Umbilical cord (tissue), 2 donors: ENCODE measurements around the gene PLPPR3. TPM values are rescaled to one million over a fixed set of nuclear protein-coding genes. Genes with fewer than 3 reads are reported as not detected.
"Not testable (repeated sequence)": the region's sequence is repeated elsewhere in the genome, so short reads cannot be mapped to it uniquely, and the experiment has no call there.

Source experiments
- DNase-seq: peaks from one replicate; pipeline ENCODE4 v3.0.0-alpha.2; 2015; ENCODE audit warnings: low spot score
- total RNA-seq: library from RNA; depleted of rRNA; stranded (reverse); fragments of >200 nt; gene quantifications from one replicate; pipeline ENCODE4 v1.2.3, GENCODE V29; 2014; ENCODE audit warnings: low replicate concordance; ENCODE audit not compliant: insufficient read depth

The PLPPR3 gene
- total RNA-seq, 1 donor from 2014 or later: not detected

DNA sequence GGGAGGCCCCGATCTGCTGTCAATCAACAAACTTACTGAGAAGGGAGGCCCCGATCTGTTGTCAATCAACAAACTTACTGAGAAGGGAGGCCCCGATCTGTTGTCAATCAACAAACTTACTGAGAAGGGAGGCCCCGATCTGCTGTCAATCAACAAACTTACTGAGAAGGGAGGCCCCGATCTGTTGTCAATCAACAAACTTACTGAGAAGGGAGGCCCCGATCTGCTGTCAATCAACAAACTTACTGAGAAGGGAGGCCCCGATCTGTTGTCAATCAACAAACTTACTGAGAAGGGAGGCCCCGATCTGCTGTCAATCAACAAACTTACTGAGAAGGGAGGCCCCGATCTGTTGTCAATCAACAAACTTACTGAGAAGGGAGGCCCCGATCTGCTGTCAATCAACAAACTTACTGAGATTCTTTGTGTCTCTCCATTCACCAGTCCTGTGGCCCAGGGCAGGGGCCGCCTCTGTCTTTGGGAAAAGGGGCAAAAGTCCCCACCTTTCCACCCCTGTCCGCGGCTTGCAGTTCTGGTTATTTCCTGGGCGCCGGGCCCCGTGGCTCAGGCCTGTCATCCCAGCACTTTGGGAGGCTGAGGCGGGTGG lies 32.0 kb upstream of the PLPPR3 start:
- not testable (repeated sequence) for DNase-seq

DNA sequence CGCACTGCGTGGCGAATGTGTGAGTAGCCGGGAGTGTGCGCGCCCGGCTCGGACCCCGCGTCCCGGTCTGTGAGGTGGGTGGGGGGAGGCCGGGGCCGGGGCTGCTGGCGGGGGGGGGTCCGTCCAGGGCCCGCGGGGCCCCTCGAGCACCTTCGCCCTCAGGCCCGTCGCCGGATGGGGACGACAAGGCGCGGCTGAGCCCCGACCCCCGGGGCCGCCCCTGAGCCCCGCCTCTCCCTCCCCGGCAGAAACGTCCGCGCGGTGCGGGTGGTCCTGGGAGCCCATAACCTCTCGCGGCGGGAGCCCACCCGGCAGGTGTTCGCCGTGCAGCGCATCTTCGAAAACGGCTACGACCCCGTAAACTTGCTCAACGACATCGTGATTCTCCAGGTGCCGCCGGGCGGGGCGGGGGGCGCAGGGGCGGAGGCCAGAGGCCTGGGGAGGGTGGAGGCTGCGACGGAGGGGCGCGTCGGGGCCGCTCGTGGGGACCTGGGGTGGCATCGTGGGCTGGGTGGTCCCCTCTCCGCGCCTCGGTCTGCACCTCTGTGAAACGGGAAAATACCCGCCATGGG lies 31.3 kb upstream of the PLPPR3 start:
- no peak for DNase-seq

- DNase-seq: no peak
Measured at GRCh38 chr19:852136-853013, 30.6 kb upstream of the PLPPR3 start, which contains the start of gene ELANE. Gene ELANE, plus strand, starts transcription at chr19:852303. Its CDS starts 26 bp downstream, at chr19:852329.

DNA sequence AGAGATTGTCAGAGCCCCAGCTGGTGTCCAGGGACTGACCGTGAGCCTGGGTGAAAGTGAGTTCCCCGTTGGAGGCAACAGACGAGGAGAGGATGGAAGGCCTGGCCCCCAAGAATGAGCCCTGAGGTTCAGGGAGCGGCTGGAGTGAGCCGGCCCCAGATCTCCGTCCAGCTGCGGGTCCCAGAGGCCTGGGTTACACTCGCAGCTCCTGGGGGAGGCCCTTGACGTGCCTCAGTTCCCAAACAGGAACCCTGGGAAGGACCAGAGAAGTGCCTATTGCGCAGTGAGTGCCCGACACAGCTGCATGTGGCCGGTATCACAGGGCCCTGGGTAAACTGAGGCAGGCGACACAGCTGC lies 29.2 kb upstream of the PLPPR3 start:
- DNase-seq: no peak

- DNase-seq: peak; percentile 89
Measured at GRCh38 chr19:850221-850978, 28.6 kb upstream of the PLPPR3 start.

GRCh38 chr19:849195-849594 lies 27.4 kb upstream of the PLPPR3 start:
- DNase-seq: not testable (repeated sequence)

- no peak for DNase-seq
Measured at GRCh38 chr19:848386-848921, 26.7 kb upstream of the PLPPR3 start.

DNA sequence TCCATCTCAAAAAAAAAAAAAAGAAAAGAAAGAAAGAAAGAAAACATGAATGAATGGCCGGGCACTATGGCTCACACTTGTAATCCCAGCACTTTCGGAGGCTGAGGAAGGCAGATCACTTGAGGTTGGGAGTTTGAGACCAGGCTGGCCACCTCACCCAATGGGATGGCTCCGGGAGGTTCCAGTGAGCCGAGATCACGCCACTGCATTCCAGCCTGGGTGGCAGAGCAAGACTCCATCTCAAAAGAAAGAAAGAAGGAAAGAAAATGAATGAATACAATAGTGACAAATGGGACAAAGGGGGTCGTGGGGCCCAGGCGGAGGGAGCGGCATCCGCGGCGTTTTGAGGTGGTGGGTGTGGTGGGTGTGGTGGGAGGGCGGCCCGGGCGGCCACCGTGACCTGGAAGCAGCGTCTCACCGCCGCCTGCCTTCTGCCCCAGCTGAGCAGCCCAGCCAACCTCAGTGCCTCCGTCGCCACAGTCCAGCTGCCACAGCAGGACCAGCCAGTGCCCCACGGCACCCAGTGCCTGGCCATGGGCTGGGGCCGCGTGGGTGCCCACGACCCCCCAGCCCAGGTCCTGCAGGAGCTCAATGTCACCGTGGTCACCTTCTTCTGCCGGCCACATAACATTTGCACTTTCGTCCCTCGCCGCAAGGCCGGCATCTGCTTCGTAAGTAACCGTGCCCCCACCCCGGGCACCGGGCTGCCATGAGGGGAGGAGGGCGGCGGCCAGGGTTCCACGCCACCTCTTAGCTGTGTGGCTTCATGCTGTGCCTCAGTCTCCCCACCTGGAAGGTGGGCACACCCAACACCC lies 24.2 kb upstream of the PLPPR3 start:
- DNase-seq: no peak

GRCh38 chr19:844546-844971 lies 22.8 kb upstream of the PLPPR3 start:
- DNase-seq: no peak

DNA sequence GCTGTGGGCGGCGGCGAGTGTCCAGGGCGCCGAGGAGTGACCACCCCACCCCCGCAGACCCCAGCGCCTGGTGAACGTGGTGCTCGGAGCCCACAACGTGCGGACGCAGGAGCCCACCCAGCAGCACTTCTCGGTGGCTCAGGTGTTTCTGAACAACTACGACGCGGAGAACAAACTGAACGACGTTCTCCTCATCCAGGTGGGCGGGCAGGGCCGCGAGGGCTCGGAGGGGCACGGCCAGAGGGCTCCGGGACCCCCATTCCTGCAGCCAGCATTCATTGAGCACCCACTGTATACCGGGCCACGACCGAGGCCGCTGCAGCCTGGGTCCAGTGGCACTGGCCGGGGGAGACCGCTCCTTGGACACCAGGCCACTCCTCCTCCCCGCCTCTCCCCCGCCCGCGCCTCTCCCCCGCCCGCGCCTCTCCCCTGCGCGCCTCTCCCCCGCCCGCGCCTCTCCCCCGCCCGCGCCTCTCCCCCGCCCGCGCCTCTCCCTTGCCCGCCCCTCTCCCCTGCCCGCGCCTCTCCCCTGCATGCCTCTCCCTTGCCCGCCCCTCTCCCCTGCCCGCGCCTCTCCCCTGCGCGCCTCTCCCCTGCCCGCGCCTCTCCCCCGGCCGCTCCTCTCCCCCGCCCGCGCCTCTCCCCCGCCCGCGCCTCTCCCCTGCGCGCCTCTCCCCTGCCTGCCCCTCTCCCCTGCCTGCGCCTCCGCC lies 22.2 kb upstream of the PLPPR3 start:
- no peak for DNase-seq

DNA sequence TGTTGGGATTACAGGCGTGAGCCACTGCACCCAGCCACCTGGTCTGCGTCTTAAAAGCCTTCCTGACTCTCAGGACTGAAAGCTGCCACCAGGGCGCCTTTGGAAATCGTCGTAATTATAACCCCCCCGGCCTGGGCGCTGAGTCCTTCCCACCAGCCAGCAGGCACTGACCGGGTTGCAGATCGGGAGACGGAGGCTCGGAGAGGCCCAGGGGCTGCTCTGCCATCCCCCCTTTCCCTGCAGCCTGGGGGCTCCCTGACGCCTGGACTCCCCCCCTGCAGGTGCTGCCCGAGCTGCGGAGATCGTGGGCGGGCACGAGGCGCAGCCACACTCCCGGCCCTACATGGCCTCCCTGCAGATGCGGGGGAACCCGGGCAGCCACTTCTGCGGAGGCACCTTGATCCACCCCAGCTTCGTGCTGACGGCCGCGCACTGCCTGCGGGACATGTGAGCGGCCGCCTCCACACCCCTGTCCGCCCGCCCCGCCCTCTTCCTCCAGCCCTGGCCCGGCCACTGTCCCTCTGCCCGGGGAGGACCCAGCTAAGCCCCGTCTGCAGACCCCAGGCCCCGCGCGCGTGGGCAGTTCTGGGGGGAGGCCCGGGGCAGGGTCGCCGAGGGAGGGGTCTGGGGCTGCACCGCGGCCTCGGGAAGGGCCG lies 21.6 kb upstream of the PLPPR3 start:
- DNase-seq: no peak

DNA sequence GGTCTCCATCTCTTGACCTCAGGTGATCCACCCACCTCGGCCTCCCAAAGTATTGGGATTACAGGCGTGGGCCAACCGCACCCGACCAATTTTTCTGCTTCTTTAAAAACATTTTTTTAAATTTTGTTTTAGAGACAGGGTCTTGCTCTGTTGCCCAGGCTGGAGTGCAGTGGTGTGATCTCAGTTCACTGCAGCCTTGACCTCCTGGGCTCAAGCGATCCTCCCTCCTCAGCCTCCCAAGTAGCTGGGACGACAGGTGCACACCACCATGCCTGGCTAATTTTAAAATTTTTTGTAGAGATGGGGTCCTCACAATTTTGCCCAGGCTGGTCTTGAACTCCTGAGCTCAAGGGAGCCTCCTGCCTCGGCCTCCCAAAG lies 21.0 kb upstream of the PLPPR3 start:
- not testable (repeated sequence) for DNase-seq

DNA sequence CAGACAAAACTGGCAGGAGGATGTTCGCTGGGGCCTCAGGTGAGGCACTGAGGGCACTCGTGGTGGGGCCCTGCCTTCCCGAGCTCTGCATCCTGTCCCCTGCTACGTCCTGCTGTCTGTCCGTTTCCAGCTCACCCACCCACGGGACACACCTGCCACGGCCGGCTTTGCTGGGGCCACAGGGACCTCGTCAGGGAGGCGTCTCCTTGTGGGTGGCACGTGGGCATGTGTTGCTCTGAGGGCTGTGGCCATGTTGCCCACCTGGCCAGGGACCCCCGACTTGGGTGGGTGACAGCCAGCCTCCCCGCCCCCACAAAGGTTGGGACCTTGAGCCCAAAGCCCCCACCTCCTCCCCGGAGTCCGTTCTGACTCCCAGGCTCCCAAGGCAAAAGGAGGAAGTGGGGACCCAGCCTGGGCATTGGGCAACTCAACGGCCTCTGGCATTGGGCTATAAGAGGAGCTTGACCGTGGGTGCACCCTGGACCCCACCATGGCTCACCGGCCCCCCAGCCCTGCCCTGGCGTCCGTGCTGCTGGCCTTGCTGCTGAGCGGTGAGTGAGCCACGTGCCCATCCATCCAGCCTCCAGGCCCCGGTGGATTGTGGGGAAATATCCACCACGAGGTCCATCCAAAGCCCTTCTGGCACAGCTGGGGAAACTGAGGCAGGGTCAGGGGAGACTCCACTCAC lies 18.9 kb upstream of the PLPPR3 start, which contains the start of gene PRTN3:
Gene PRTN3, plus strand, starts transcription at position 481 of the 688 bp plus-strand sequence. Its CDS starts 10 bp downstream, at position 491.
- no peak for DNase-seq

DNA sequence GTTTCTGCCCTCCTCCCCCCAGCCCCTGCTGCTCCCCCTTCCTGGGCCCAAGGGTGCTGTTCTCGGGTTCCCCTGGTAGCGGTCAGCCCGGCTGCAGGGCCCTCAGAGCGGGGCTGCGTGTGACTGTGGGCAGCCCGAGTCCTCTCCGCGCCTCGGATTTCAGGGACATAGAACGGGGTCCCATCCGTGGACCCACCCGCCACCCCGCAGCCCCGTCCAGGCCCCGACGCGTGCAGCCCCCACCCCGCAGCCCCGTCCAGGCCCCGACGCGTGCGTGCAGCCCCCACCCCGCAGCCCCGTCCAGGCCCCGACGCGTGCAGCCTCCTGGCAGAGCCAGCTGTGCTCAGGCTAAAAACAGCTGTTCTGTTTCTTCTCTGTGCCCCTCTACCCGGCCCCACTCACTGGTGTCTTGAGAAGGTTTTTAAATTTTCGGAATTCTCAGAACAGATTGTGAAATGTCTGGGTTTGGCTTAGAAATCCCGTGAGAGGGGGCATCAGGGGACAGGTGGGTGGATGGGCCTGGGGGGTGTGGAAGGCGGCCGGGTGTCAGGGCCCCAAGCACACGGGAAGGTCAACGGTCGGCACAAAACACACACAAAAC lies 13.6 kb upstream of the PLPPR3 start:
- peak; percentile 47 for DNase-seq

DNA sequence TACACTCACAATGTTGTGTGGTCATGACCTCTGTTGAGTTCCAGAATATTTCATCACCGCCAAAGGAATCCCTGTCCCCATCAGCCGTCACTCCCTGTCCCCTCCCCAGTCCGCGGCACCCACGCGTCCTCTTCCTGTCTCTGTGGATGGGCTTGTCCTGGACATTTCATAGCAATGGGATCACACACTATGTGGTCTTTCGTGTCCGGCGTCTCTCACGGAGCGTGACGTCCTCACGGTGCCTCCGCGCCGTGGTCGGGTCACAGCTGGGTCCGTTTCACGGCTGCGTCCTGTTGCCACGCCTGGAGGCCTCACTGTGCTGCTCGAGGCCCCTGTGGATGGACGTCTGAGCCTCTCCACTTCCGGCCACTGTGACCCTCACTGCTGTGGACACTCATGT lies 12.5 kb upstream of the PLPPR3 start:
- no peak for DNase-seq

DNA sequence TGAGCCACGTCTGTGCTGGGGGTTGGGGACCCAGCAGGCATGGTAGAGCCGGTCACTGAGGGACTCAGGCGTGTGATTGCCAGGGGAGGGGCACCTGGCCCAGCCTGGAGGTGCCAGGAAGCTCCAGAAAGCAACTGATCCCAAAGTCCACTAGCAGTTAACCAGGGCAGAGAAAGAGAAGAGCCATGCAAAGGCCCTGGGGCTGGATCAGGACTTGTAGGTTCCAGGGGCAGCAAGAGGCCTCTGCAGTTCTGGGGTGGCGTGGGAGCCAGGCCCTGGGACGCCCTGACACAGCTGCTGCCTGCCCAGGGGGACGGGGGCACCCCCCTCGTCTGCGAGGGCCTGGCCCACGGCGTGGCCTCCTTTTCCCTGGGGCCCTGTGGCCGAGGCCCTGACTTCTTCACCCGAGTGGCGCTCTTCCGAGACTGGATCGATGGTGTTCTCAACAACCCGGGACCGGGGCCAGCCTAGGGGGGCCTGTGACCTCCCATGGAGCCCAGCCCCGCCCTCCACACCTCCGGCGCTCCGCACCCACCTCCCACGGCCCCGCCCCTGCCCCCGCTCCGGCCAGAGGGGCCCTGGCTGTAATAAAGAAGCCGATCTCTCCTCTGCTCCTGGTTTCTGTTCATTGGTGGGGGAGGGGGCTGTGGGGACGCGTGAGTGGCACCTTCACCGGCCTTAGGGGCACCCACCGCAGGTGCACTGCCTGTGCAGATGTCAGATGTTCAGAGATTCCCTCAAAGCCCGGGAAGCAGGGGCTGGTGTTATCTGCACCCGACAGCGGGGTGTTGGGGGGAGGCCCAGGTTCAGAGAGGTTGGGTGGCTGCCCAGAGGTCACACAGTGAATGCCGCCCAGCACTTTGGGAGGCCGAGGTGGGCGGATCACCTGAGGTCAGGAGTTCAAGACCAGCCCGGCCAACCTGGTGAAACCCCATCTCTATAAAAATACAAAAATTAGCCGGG lies 9.9 kb upstream of the PLPPR3 start:
- no peak for DNase-seq

GRCh38 chr19:829129-829758 lies 7.5 kb upstream of the PLPPR3 start:
- no peak for DNase-seq
